IMR-90 (cell line): ENCODE results near the gene TMEM120A. TPM values are rescaled to one million over a fixed set of nuclear protein-coding genes. Genes with fewer than 3 reads are reported as not detected.
A peak's percentile ranks its signal among the peaks of the same experiment; 100 is the strongest.

ENCODE experiments used
- ATAC-seq: fragments of 200-7000 bp; cut with Tn5 transposase; 2 replicates; pipeline ENCODE4 v1.9.1; 2020; ENCODE audit warnings: low read depth, mild to moderate bottlenecking, moderate library complexity
- BruUV-seq: library from RNA; stranded (reverse); fragments of 400-500 nt; replicated peaks from 2 replicates; lab custom pipeline; 2021; lab: Mats Ljungman, UMichigan
- CTCF ChIA-PET: fragments of 300-600 bp; formaldehyde crosslinking; extraction: SDS; loops from one replicate; lab custom pipeline; 2021; ENCODE audit warnings: antibody characterized with exemption; lab: Yijun Ruan, JAX
- POLR2A ChIA-PET: fragments of 300-600 bp; sonication (Branson Sonifier 250); formaldehyde crosslinking; loops from one replicate; lab custom pipeline; 2022; ENCODE audit warnings: antibody characterized with exemption; ENCODE audit not compliant: unreplicated experiment; lab: Charles Lee
- DNase-seq: peaks from one replicate; pipeline ENCODE4 v3.0.0; 2013
- H2AFZ ChIP-seq: replicated peaks from 2 replicates; pipeline ENCODE3; 2013; ENCODE audit warnings: low read length, mild to moderate bottlenecking; ENCODE audit not compliant: poor library complexity
- H2AK5ac ChIP-seq: 2 replicates; pipeline ENCODE4 v1.6.1; 2013; ENCODE audit warnings: low read depth, low read length, inconsistent platforms
- H2AK9ac ChIP-seq: replicated peaks from 2 replicates; pipeline ENCODE3; 2013; ENCODE audit warnings: mild to moderate bottlenecking, low read depth, low read length, moderate library complexity; ENCODE audit not compliant: poor library complexity
- H2BK120ac ChIP-seq: 2 replicates; pipeline ENCODE4 v1.6.1; 2013; ENCODE audit warnings: low read depth, low read length, inconsistent platforms
- H2BK15ac ChIP-seq: 3 replicates; pipeline ENCODE4 v1.6.1; 2013; ENCODE audit warnings: low read depth, low read length, inconsistent platforms
- H2BK20ac ChIP-seq: 2 replicates; pipeline ENCODE4 v1.6.1; 2013; ENCODE audit warnings: low read depth, mild to moderate bottlenecking, inconsistent platforms, low read length, moderate library complexity
- H2BK5ac ChIP-seq: 2 replicates; pipeline ENCODE4 v1.6.1; 2013; ENCODE audit warnings: mild to moderate bottlenecking, low read depth, low read length, inconsistent platforms; ENCODE audit not compliant: poor library complexity, severe bottlenecking
- H3K14ac ChIP-seq: replicated peaks from 2 replicates; pipeline ENCODE4 v1.6.1; 2013; ENCODE audit warnings: low read depth, low read length, inconsistent platforms
- H3K18ac ChIP-seq: 2 replicates; pipeline ENCODE4 v1.6.1; 2013; ENCODE audit warnings: low read depth, low read length, control low read depth
- H3K23ac ChIP-seq: 2 replicates; pipeline ENCODE4 v1.6.1; 2013; ENCODE audit warnings: low read depth, low read length, inconsistent platforms
- H3K27ac ChIP-seq: 2 replicates; pipeline ENCODE4 v1.5.1; 2013; ENCODE audit warnings: mild to moderate bottlenecking, control low read depth, low read length; ENCODE audit not compliant: insufficient read depth
- H3K27me3 ChIP-seq: 2 replicates; pipeline ENCODE4 v1.6.1; 2013; ENCODE audit warnings: low read length; ENCODE audit not compliant: control insufficient read depth, insufficient read depth
- H3K36me3 ChIP-seq: 2 replicates; pipeline ENCODE4 v1.6.1; 2013; ENCODE audit warnings: low read length, mixed read lengths; ENCODE audit not compliant: control insufficient read depth, insufficient read depth
- H3K4ac ChIP-seq: 2 replicates; pipeline ENCODE4 v1.6.1; 2013; ENCODE audit warnings: low read depth, low read length, inconsistent platforms
- H3K4me1 ChIP-seq: 2 replicates; pipeline ENCODE4 v1.6.1; 2013; ENCODE audit warnings: low read length, mixed read lengths; ENCODE audit not compliant: control insufficient read depth, insufficient read depth
- H3K4me2 ChIP-seq: 2 replicates; pipeline ENCODE4 v1.6.1; 2013; ENCODE audit warnings: low read depth, mild to moderate bottlenecking, control low read depth, low read length, moderate library complexity
- H3K4me3 ChIP-seq: 2 replicates; pipeline ENCODE4 v1.5.1; 2013; ENCODE audit warnings: low read depth, mild to moderate bottlenecking, control low read depth, low read length, moderate library complexity; ENCODE audit not compliant: insufficient read depth
- H3K56ac ChIP-seq: 2 replicates; pipeline ENCODE4 v1.6.1; 2013; ENCODE audit warnings: low read length, inconsistent platforms; ENCODE audit not compliant: insufficient read depth; ENCODE audit errors: extremely low read depth
- H3K79me1 ChIP-seq, 2 experiments: 2 replicates each; pipeline ENCODE4 v1.6.1; 2013; ENCODE audit warnings: low read length in 2 of 2, inconsistent platforms in 1 of 2, low read depth in 1 of 2
- H3K9ac ChIP-seq: 2 replicates; pipeline ENCODE4 v1.6.1; 2013; ENCODE audit warnings: low read depth, low read length, control low read depth
- H3K9me1 ChIP-seq: 2 replicates; pipeline ENCODE4 v1.6.1; 2013; ENCODE audit warnings: low read length, inconsistent platforms; ENCODE audit not compliant: insufficient read depth
- H3K9me3 ChIP-seq: 2 replicates; pipeline ENCODE4 v1.6.1; 2013; ENCODE audit warnings: low read length; ENCODE audit not compliant: control insufficient read depth, insufficient read depth
- H4K20me1 ChIP-seq: 2 replicates; pipeline ENCODE4 v1.6.1; 2013; ENCODE audit warnings: low read length, inconsistent platforms; ENCODE audit not compliant: insufficient read depth
- H4K5ac ChIP-seq: 2 replicates; pipeline ENCODE4 v1.6.1; 2013; ENCODE audit warnings: mild to moderate bottlenecking, low read depth, low read length, control low read depth
- H4K8ac ChIP-seq, 2 experiments: 2 replicates each; pipeline ENCODE4 v1.6.1; 2013; ENCODE audit warnings: low read depth in 2 of 2, low read length in 2 of 2, control low read depth in 1 of 2, inconsistent platforms in 1 of 2
- H4K91ac ChIP-seq: 2 replicates; pipeline ENCODE4 v1.6.1; 2013; ENCODE audit warnings: low read depth, low read length, inconsistent platforms; ENCODE audit not compliant: insufficient read depth
- BHLHE40 ChIP-seq: fragments of 150-350 bp; IDR thresholded peaks from 2 replicates; pipeline ENCODE4 v1.6.1; 2016; ENCODE audit warnings: mild to moderate bottlenecking, low read depth, low read length
- CEBPB ChIP-seq: IDR thresholded peaks from 2 replicates; pipeline ENCODE4 v1.6.1; 2012; ENCODE audit warnings: low read depth, low read length, improper control_type of control experiment
- CHD1 ChIP-seq: IDR thresholded peaks from 2 replicates; pipeline ENCODE4 v1.6.1; 2012; ENCODE audit warnings: low read depth, low read length, improper control_type of control experiment
- FOS ChIP-seq: fragments of 150-350 bp; IDR thresholded peaks from 2 replicates; pipeline ENCODE4 v1.6.1; 2016; ENCODE audit warnings: low read depth, low read length
- MAFK ChIP-seq: IDR thresholded peaks from 2 replicates; pipeline ENCODE4 v1.6.1; 2012; ENCODE audit warnings: low read depth, low read length, improper control_type of control experiment
- MAZ ChIP-seq: IDR thresholded peaks from 2 replicates; pipeline ENCODE4 v1.6.1; 2012; ENCODE audit warnings: low read depth, mild to moderate bottlenecking, low read length, improper control_type of control experiment, moderate library complexity, borderline replicate concordance
- MXI1 ChIP-seq: IDR thresholded peaks from 2 replicates; pipeline ENCODE4 v1.6.1; 2012; ENCODE audit warnings: low read depth, mild to moderate bottlenecking, low read length, moderate library complexity, borderline replicate concordance
- RAD21 ChIP-seq: IDR thresholded peaks from 2 replicates; pipeline ENCODE4 v1.6.1; 2012; ENCODE audit warnings: low read length, improper control_type of control experiment
- RCOR1 ChIP-seq: IDR thresholded peaks from 2 replicates; pipeline ENCODE4 v1.6.1; 2012; ENCODE audit warnings: mild to moderate bottlenecking, low read length, improper control_type of control experiment; ENCODE audit not compliant: insufficient replicate concordance
- RFX5 ChIP-seq: IDR thresholded peaks from 2 replicates; pipeline ENCODE4 v1.8.0; 2012; ENCODE audit warnings: low read depth, mild to moderate bottlenecking, low read length, moderate library complexity
- SMC3 ChIP-seq: fragments of 150-350 bp; IDR thresholded peaks from 2 replicates; pipeline ENCODE4 v1.6.1; 2016; ENCODE audit warnings: low read depth, mild to moderate bottlenecking, antibody characterized with exemption, low read length, moderate library complexity
- WGBS, 2 experiments: methylation state at CpG; one replicate each; pipeline versions ENCODE4 v1.1.5 to v1.1.7; 2013; ENCODE audit warnings: missing lambda C conversion rate in 2 of 2; ENCODE audit not compliant: insufficient read length in 1 of 2; ENCODE audit errors: extremely low coverage in 2 of 2; 5-methylcytosine and 5-hydroxymethylcytosine counted together
- dilution Hi-C: fragments of 300-500 bp; cut with HindIII; formaldehyde crosslinking; loops from one replicate; pipeline ENCODE4 v1.14.3; 2018; ENCODE audit warnings: low sequenced_read_pairs; ENCODE audit not compliant: unreplicated experiment
- in situ Hi-C: fragments of 300-500 bp; cut with MboI; formaldehyde crosslinking; loops from 3 replicates; pipeline ENCODE4 v1.14.3; 2019; ENCODE audit warnings: low sequenced_read_pairs, inconsistent platforms, mixed read lengths
- intact Hi-C: fragments of 100-400 bp; cut with micrococcal nuclease; formaldehyde crosslinking; loops from 2 replicates; pipeline ENCODE4 v1.10.0; 2022
- polyA plus RNA-seq, 3 experiments: library from polyadenylated mRNA; depleted of rRNA; stranded (reverse); fragments of >200 nt; gene quantifications; 2 replicates each; pipeline ENCODE4 v1.2.3, GENCODE V29; 2012; ENCODE audit warnings: low replicate concordance in 1 of 3
- total RNA-seq: library from RNA; depleted of rRNA; stranded (reverse); fragments of >200 nt; gene quantifications from 2 replicates; pipeline ENCODE4 v1.2.3, GENCODE V29; 2012
- TF ChIP-seq, protein P1 (sequence below): fragments of 150-350 bp; IDR thresholded peaks from 2 replicates; pipeline ENCODE4 v1.6.1; 2017; ENCODE audit warnings: mild to moderate bottlenecking, antibody characterized with exemption, low read length, low read depth
- TF ChIP-seq, protein P2 (sequence below): fragments of 150-350 bp; IDR thresholded peaks from 2 replicates; pipeline ENCODE4 v1.6.1; 2016; ENCODE audit warnings: low read depth, mild to moderate bottlenecking, low read length, moderate library complexity, borderline replicate concordance
- TF ChIP-seq, protein P3 (sequence below): conservative IDR thresholded peaks from 2 replicates; pipeline ENCODE4 v1.5.1; 2012; ENCODE audit warnings: mild to moderate bottlenecking, low read depth, low read length, improper control_type of control experiment

The TMEM120A gene
- total and polyA plus RNA-seq, 2 of the 4 experiments (the other 2 are of a cell fraction), result 32.1 to 39.3 TPM

DNA sequence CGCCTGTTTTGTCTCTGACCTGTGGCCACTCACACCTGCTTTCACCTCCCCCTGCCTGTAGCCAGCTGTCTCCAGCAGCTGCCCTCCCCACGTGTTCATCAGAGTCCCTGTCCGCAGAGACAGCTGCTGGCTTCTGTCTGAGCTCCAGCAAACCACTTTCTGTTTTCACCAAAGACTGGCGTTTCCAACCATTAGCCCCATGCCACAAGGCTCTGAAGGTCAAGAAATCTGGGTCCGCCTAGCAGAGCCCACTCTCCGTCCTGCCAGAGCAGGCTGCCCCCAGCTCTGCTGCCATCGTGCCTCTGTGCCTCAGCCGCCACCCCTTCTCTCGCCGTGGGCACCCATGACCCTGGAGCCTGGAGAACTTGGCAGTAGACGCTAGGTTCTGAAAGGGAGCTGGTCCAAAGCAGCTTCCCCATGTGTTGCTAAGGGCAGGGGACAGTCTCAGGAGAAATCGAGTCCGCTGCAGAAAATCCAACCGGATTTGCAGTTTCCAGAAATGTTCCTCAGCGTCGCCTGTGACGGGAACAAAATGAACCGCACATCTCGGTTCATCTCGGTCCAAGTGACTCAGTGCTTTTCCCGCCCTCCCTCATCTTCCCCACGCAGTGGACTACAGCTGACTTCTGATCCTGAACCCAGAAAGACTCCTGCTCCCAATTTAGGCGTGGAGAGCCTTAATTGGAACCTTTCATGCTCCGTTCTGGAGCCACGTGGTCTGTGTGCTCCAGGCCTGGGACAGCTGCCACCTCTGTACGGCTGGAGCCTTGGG is 28.0 kb downstream of the TMEM120A start:
- ChIA-PET POLR2A (no interaction called here), CTCF (no interaction called here)
- no peak overlapping the region for H4K5ac ChIP-seq
- H4K91ac ChIP-seq, result no peak overlapping the region
- H3K27ac ChIP-seq, result no peak overlapping the region
- no peak overlapping the region for H3K9ac ChIP-seq
- intact Hi-C loops (loop anchor here (10.0 kb wide), 1 partner anchor 52 kb away; the partner anchor contains the start of gene POR), in situ Hi-C loops (no loop called here), dilution Hi-C loops (no loop called here)
- BruUV-seq, result no TSS peak
- H2AK5ac ChIP-seq, result no peak overlapping the region
- no peak overlapping the region for H3K56ac ChIP-seq
- no peak overlapping the region; the same call in 1 of the 2 replicates for H3K4ac ChIP-seq
- no peak overlapping the region for H2BK20ac ChIP-seq
- H2BK15ac ChIP-seq, result no peak overlapping the region
- H4K8ac ChIP-seq, result 0 out of 4 replicates have a peak overlapping the region, but pooled peaks of 1 of the 2 experiments have one; percentile 25
- no peak overlapping the region for H3K4me2 ChIP-seq
- H4K20me1 ChIP-seq, result no peaks in the 10 kb centered on the region
- no peak for ATAC-seq
- H2AK9ac ChIP-seq, result peak overlapping the region; percentile 39
- H3K9me1 ChIP-seq, result peaks cover 18% of the 10 kb centered on the region
- H3K36me3 ChIP-seq, result peaks cover 9% of the 10 kb centered on the region; the same call in 1 of the 2 replicates
- no peak overlapping the region for H3K18ac ChIP-seq
- WGBS, 2 experiments, result 78% methylated on average over 15 of the region's 26 CpGs; no CpG with 5 or more reads in 1 of the 2 experiments
- H2BK5ac ChIP-seq, result no peak overlapping the region
- peaks cover 6 to 48% of the 10 kb centered on the region in 2 experiments for H3K79me1 ChIP-seq
- H3K23ac ChIP-seq, result no peak overlapping the region
- H2AFZ ChIP-seq, result no peak overlapping the region
- H3K4me1 ChIP-seq, result peaks cover 15% of the 10 kb centered on the region
- DNase-seq, result no peak
- no peaks in the 10 kb centered on the region for H3K27me3 ChIP-seq
- H3K9me3 ChIP-seq, result no peaks in the 10 kb centered on the region
- H3K4me3 ChIP-seq, result no peak overlapping the region
- no peak overlapping the region for H2BK120ac ChIP-seq
- no peak overlapping the region for H3K14ac ChIP-seq
- TF ChIP-seq, protein P1, sequence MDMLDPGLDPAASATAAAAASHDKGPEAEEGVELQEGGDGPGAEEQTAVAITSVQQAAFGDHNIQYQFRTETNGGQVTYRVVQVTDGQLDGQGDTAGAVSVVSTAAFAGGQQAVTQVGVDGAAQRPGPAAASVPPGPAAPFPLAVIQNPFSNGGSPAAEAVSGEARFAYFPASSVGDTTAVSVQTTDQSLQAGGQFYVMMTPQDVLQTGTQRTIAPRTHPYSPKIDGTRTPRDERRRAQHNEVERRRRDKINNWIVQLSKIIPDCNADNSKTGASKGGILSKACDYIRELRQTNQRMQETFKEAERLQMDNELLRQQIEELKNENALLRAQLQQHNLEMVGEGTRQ, result no peak
- TF ChIP-seq, protein P2, sequence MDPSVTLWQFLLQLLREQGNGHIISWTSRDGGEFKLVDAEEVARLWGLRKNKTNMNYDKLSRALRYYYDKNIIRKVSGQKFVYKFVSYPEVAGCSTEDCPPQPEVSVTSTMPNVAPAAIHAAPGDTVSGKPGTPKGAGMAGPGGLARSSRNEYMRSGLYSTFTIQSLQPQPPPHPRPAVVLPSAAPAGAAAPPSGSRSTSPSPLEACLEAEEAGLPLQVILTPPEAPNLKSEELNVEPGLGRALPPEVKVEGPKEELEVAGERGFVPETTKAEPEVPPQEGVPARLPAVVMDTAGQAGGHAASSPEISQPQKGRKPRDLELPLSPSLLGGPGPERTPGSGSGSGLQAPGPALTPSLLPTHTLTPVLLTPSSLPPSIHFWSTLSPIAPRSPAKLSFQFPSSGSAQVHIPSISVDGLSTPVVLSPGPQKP, result no peak
- TF ChIP-seq CEBPB (no peak), BHLHE40 (no peak), RAD21 (no peak), CHD1 (no peak), RCOR1 (no peak), RFX5 (no peak), MAZ (no peak), FOS (no peak), MAFK (no peak), MXI1 (no peak), SMC3 (no peak)
- TF ChIP-seq, protein P3, sequence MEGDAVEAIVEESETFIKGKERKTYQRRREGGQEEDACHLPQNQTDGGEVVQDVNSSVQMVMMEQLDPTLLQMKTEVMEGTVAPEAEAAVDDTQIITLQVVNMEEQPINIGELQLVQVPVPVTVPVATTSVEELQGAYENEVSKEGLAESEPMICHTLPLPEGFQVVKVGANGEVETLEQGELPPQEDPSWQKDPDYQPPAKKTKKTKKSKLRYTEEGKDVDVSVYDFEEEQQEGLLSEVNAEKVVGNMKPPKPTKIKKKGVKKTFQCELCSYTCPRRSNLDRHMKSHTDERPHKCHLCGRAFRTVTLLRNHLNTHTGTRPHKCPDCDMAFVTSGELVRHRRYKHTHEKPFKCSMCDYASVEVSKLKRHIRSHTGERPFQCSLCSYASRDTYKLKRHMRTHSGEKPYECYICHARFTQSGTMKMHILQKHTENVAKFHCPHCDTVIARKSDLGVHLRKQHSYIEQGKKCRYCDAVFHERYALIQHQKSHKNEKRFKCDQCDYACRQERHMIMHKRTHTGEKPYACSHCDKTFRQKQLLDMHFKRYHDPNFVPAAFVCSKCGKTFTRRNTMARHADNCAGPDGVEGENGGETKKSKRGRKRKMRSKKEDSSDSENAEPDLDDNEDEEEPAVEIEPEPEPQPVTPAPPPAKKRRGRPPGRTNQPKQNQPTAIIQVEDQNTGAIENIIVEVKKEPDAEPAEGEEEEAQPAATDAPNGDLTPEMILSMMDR, result no peak
